ENCODE data around the gene CCDC183. TPM values are rescaled to one million over a fixed set of nuclear protein-coding genes. Genes with fewer than 3 reads are reported as not detected.
"Not testable (repeated sequence)": the region's sequence is repeated elsewhere in the genome, so short reads cannot be mapped to it uniquely, and the experiment has no call there.

CCDC183 gene
- total and polyA plus RNA-seq, 7 donors: 0.71 to 3.5 (median 2.2) TPM; not detected in 1

- Histone ChIP-seq H3K4me3 (no peak overlapping the region), H3K9me3 (no peaks in the 10 kb centered on the region), H3K27ac (no peak overlapping the region), H3K27me3 (peaks cover 11 to 72% (median 35%) of the 10 kb centered on the region in 3 donors), H3K4me1 (peaks cover 0 to 7% (median 0%) of the 10 kb centered on the region in 4 donors), H3K36me3 (no peaks in the 10 kb centered on the region)
- peak; percentile 60 for DNase-seq
- TF ChIP-seq CTCF (IDR thresholded peaks at IDR 0.05) (no peak), POLR2A (IDR thresholded peaks at IDR 0.05) (no peak), POLR2AphosphoS5 (IDR thresholded peaks at IDR 0.05) (no peak), EP300 (IDR thresholded peaks at IDR 0.05) (no peak)
- intact Hi-C loops (cut with DNase I): no loop called here
- 15 to 23% methylated on average over 36 to 37 of the region's 37 CpGs for WGBS, 2 donors
Observed at GRCh38 chr9:136762915-136763648, 33.1 kb upstream of the CCDC183 start.

GRCh38 chr9:136763649-136764035 lies 32.5 kb upstream of the CCDC183 start:
- TF ChIP-seq POLR2AphosphoS5 (IDR thresholded peaks at IDR 0.05) (no peak), CTCF (IDR thresholded peaks at IDR 0.05) (no peak), EP300 (IDR thresholded peaks at IDR 0.05) (no peak), POLR2A (IDR thresholded peaks at IDR 0.05) (no peak)
- peaks cover 0 to 7% (median 0%) of the 10 kb centered on the region in 4 donors for H3K4me1 ChIP-seq
- no peaks in the 10 kb centered on the region for H3K9me3 ChIP-seq
- WGBS, 2 donors: 79 to 88% methylated on average over 14 of the region's 14 CpGs
- H3K4me3 ChIP-seq: no peak overlapping the region
- H3K36me3 ChIP-seq: no peaks in the 10 kb centered on the region
- H3K27me3 ChIP-seq: peaks cover 11 to 74% (median 36%) of the 10 kb centered on the region in 3 donors
- DNase-seq: peak; percentile 45
- H3K27ac ChIP-seq: no peak overlapping the region
- intact Hi-C loops (cut with DNase I): no loop called here

GRCh38 chr9:136764301-136764891 lies 31.7 kb upstream of the CCDC183 start, which contains the start of gene LCN15:
TSS of gene LCN15 (minus strand) at chr9:136764518. CDS start at chr9:136764488, 30 bp downstream.
- Histone ChIP-seq H3K27ac (no peak within 1 kb of the TSS), H3K4me1 (peaks cover 0 to 7% (median 0%) of the 10 kb centered on the region in 4 donors), H3K27me3 (peaks cover 11 to 69% (median 36%) of the 10 kb centered on the region in 3 donors), H3K36me3 (no peaks in the 10 kb centered on the region), H3K9me3 (no peaks in the 10 kb centered on the region), H3K4me3 (no peak within 1 kb of the TSS)
- 24 to 65% methylated on average over 14 of the region's 14 CpGs for WGBS, 2 donors
- intact Hi-C loops (cut with DNase I): no loop called here
- DNase-seq: peak; percentile 53
- TF ChIP-seq POLR2A (IDR thresholded peaks at IDR 0.05): no peak
- TF ChIP-seq CTCF (IDR thresholded peaks at IDR 0.05): no peak
- no peak for TF ChIP-seq EP300 (IDR thresholded peaks at IDR 0.05)
- TF ChIP-seq POLR2AphosphoS5 (IDR thresholded peaks at IDR 0.05): no peak

- WGBS, 2 donors: 39 to 85% methylated on average over 14 of the region's 14 CpGs
- Histone ChIP-seq H3K36me3 (no peaks in the 10 kb centered on the region), H3K4me3 (no peak overlapping the region), H3K27ac (no peak overlapping the region), H3K9me3 (no peaks in the 10 kb centered on the region), H3K27me3 (peaks cover 11 to 63% (median 36%) of the 10 kb centered on the region in 3 donors), H3K4me1 (peaks cover 0 to 7% (median 0%) of the 10 kb centered on the region in 4 donors)
- intact Hi-C loops (cut with DNase I): no loop called here
- TF ChIP-seq CTCF (IDR thresholded peaks at IDR 0.05) (no peak), EP300 (IDR thresholded peaks at IDR 0.05) (no peak), POLR2AphosphoS5 (IDR thresholded peaks at IDR 0.05) (no peak), POLR2A (IDR thresholded peaks at IDR 0.05) (no peak)
- peak; percentile 59 for DNase-seq
Observed at GRCh38 chr9:136765041-136765440, 31.1 kb upstream of the CCDC183 start.

- WGBS, 2 donors: 42 to 74% methylated on average over 14 of the region's 14 CpGs
- intact Hi-C loops (cut with DNase I); H3K4me1 ChIP-seq; H3K36me3 ChIP-seq; H3K4me3 ChIP-seq; H3K27ac ChIP-seq; H3K9me3 ChIP-seq: not testable (repeated sequence)
- peaks cover 11 to 55% (median 36%) of the 10 kb centered on the region in 3 donors for H3K27me3 ChIP-seq
- peak; percentile 34 for DNase-seq
Observed at GRCh38 chr9:136765745-136766409, 30.3 kb upstream of the CCDC183 start.

Measured in sigmoid colon (tissue), 7 donors.